HCT116 (cell line): Measurements from ENCODE around the gene PRPF19.

ENCODE experiments used
- CBX3 ChIP-seq: IDR thresholded peaks from 2 replicates; pipeline ENCODE4 v1.6.1; 2012; ENCODE audit warnings: low read depth
- EGR1 ChIP-seq: IDR thresholded peaks from 2 replicates; pipeline ENCODE4 v1.6.1; 2012; ENCODE audit warnings: low read depth
- EZH2 ChIP-seq: fragments of 200-600 bp; sonication (generic); IDR thresholded peaks from 2 replicates; pipeline ENCODE4 v1.6.1; 2017; ENCODE audit warnings: antibody characterized with exemption, mixed run types
- POLR2A ChIP-seq: IDR thresholded peaks from 2 replicates; pipeline ENCODE4 v1.7.0; 2011; ENCODE audit warnings: borderline replicate concordance; ENCODE audit not compliant: insufficient read depth, insufficient read length; ENCODE audit errors: extremely low read depth
- POLR2AphosphoS5 ChIP-seq: IDR thresholded peaks from 2 replicates; pipeline ENCODE4 v1.6.1; 2011; ENCODE audit warnings: mild to moderate bottlenecking, low read depth, low read length, moderate library complexity
- RAD21 ChIP-seq: IDR thresholded peaks from 2 replicates; pipeline ENCODE4 v1.6.1; 2012; ENCODE audit warnings: low read depth, mild to moderate bottlenecking
- SP1 ChIP-seq: IDR thresholded peaks from 2 replicates; pipeline ENCODE4 v1.6.1; 2012; ENCODE audit warnings: low read depth
- YY1 ChIP-seq: IDR thresholded peaks from 2 replicates; pipeline ENCODE4 v1.6.1; 2011; ENCODE audit warnings: low read length, low read depth, moderate library complexity, mild to moderate bottlenecking; ENCODE audit not compliant: insufficient replicate concordance; ENCODE audit errors: extremely low read depth
- ZFX ChIP-seq: fragments of 450-650 bp; IDR thresholded peaks from 2 replicates; pipeline ENCODE4 v1.6.1; 2017
- TF ChIP-seq, protein P1 (sequence below), 3 experiments: fragments of 200-600 bp in 1 of 3; sonication (generic) in 1 of 3; IDR thresholded peaks in 2 of 3; conservative IDR thresholded peaks in 1 of 3; 2 replicates each; pipeline ENCODE4 v1.5.1; 2012 to 2017; ENCODE audit warnings: low read depth in 2 of 3, low read length in 2 of 3, antibody characterized with exemption in 1 of 3, borderline replicate concordance in 1 of 3, control low read depth in 1 of 3, mild to moderate bottlenecking in 1 of 3, mixed read lengths in 1 of 3, mixed run types in 1 of 3, moderate library complexity in 1 of 3; ENCODE audit not compliant: insufficient read depth in 1 of 3
- TF ChIP-seq, protein P2 (sequence below): IDR thresholded peaks from 2 replicates; pipeline ENCODE4 v1.6.1; 2012
- TF ChIP-seq, protein P3 (sequence below): IDR thresholded peaks from 2 replicates; pipeline ENCODE4 v1.6.1; 2012
- TF ChIP-seq, protein P4 (sequence below): IDR thresholded peaks from 2 replicates; pipeline ENCODE4 v1.6.1; 2011; ENCODE audit warnings: mild to moderate bottlenecking, low read length, moderate library complexity; ENCODE audit not compliant: insufficient replicate concordance; ENCODE audit errors: extremely low read depth

DNA sequence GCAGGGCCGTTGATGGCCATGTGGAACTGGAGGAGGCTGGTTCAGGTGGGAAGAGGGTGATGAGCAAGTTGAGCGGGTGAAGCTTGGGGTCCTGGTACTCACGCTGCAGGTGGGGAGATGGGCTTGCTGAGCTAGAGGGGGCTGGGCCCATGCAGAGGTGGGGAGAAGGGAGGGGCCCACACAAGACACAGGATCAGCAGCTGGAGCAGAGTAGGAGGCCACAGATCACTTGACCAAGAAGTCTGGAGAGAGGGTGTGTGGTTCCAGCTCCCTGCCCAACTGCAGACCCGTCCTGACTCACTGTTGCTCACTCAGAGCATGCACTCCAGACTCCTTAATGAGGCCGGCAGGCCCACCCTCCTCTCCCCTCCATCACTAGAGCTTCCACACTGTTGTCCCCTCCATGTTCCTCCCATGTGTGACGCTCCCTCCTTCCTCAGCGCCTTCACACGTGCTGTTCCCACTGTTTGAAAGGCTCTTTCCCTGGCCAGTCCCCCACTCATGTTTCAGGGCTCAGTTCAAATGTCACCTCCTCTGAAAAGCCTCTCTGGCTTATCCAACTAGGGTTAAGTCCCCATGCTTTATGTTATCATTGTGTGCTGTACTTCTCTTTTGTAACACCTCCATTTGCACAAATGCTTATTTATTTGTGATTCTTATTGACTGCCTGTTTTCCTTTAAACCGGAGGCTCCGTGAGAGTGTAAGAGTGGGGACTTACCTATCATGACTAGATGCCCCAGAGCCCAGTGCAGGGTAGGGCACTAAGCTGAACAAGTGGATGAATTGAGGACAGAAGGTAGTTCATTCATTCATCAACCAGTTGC is 62.1 kb downstream of the PRPF19 start:
- TF ChIP-seq, protein P1, sequence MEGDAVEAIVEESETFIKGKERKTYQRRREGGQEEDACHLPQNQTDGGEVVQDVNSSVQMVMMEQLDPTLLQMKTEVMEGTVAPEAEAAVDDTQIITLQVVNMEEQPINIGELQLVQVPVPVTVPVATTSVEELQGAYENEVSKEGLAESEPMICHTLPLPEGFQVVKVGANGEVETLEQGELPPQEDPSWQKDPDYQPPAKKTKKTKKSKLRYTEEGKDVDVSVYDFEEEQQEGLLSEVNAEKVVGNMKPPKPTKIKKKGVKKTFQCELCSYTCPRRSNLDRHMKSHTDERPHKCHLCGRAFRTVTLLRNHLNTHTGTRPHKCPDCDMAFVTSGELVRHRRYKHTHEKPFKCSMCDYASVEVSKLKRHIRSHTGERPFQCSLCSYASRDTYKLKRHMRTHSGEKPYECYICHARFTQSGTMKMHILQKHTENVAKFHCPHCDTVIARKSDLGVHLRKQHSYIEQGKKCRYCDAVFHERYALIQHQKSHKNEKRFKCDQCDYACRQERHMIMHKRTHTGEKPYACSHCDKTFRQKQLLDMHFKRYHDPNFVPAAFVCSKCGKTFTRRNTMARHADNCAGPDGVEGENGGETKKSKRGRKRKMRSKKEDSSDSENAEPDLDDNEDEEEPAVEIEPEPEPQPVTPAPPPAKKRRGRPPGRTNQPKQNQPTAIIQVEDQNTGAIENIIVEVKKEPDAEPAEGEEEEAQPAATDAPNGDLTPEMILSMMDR (IDR thresholded peaks at IDR 0.05 in 2 of 3, conservative IDR thresholded peaks at IDR 0.05 in 1 of 3; ENCODE audit: borderline replicate concordance in 1 of 3, insufficient read depth in 1 of 3, low read depth in 2 of 3, low read length in 2 of 3): no peak
- TF ChIP-seq POLR2AphosphoS5: no peak
- TF ChIP-seq, protein P2, sequence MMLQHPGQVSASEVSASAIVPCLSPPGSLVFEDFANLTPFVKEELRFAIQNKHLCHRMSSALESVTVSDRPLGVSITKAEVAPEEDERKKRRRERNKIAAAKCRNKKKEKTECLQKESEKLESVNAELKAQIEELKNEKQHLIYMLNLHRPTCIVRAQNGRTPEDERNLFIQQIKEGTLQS: no peak
- TF ChIP-seq EZH2: no peak
- no peak for TF ChIP-seq EGR1
- no peak for TF ChIP-seq SP1
- TF ChIP-seq ZFX: no peak
- TF ChIP-seq YY1: no peak
- TF ChIP-seq POLR2A: no peak
- no peak for TF ChIP-seq RAD21
- TF ChIP-seq, protein P3, sequence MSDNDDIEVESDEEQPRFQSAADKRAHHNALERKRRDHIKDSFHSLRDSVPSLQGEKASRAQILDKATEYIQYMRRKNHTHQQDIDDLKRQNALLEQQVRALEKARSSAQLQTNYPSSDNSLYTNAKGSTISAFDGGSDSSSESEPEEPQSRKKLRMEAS: no peak
- TF ChIP-seq CBX3: no peak
- TF ChIP-seq, protein P4, sequence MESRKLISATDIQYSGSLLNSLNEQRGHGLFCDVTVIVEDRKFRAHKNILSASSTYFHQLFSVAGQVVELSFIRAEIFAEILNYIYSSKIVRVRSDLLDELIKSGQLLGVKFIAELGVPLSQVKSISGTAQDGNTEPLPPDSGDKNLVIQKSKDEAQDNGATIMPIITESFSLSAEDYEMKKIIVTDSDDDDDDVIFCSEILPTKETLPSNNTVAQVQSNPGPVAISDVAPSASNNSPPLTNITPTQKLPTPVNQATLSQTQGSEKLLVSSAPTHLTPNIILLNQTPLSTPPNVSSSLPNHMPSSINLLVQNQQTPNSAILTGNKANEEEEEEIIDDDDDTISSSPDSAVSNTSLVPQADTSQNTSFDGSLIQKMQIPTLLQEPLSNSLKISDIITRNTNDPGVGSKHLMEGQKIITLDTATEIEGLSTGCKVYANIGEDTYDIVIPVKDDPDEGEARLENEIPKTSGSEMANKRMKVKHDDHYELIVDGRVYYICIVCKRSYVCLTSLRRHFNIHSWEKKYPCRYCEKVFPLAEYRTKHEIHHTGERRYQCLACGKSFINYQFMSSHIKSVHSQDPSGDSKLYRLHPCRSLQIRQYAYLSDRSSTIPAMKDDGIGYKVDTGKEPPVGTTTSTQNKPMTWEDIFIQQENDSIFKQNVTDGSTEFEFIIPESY: no peak
